Measurements from ENCODE around the gene WDPCP. TPM values are rescaled to one million over a fixed set of nuclear protein-coding genes. Genes with fewer than 3 reads are reported as not detected.

The WDPCP gene
- polyA plus RNA-seq, 2 of the 4 experiments (the other 2 are of a cell fraction): 3.0 to 7.6 TPM

DNA sequence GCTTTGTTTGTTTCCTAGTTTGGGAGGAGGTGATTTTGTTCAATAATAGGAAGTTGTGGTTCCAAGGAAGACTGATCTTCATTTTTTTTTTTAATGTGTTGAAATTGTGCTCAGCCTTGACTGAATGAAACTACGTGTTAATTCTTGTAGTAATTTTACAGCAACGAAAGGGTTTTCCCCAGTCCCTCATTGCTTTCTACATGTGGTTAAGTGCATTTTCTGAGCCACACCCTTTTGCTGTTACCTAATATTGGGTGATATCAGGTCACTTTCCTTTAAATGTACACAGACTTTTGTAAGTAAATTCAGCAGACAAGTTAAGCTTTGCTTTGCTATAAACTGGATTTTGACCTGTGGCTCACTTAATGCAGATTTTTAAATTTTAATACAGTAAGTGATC lies 464.1 kb downstream of the WDPCP start:
- no peak for DNase-seq (ENCODE audit: low read depth in 1 of 2, low spot score in 1 of 2)
- ChIA-PET POLR2A (no interaction called here), CTCF (interaction anchor here (0.8 kb wide), 1 partner anchor 12 kb away, joined by 3 read pairs; no protein-coding TSS in a partner anchor)
- H3K27ac ChIP-seq: no peak overlapping the region
- WGBS (ENCODE audit: missing lambda C conversion rate): 20% methylated on average over 2 of the region's 2 CpGs
- H3K9me3 ChIP-seq: no peaks in the 10 kb centered on the region
- peak; percentile 67 for FAIRE-seq
- H3K4me1 ChIP-seq: peaks cover 5% of the 10 kb centered on the region; the same call in 1 of the 3 replicates
- no peak overlapping the region for H3K4me3 ChIP-seq
- TF ChIP-seq FOSB (CRISPR knock-in tag; IDR thresholded peaks at IDR 0.05): no peak
- no peak for TF ChIP-seq JUN (IDR thresholded peaks at IDR 0.05)
- TF ChIP-seq, protein P1, sequence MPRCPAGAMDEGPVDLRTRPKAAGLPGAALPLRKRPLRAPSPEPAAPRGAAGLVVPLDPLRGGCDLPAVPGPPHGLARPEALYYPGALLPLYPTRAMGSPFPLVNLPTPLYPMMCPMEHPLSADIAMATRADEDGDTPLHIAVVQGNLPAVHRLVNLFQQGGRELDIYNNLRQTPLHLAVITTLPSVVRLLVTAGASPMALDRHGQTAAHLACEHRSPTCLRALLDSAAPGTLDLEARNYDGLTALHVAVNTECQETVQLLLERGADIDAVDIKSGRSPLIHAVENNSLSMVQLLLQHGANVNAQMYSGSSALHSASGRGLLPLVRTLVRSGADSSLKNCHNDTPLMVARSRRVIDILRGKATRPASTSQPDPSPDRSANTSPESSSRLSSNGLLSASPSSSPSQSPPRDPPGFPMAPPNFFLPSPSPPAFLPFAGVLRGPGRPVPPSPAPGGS (IDR thresholded peaks at IDR 0.05): no peak
- TF ChIP-seq SREBF2 (IDR thresholded peaks at IDR 0.05): no peak
- no peak for TF ChIP-seq PHF8 (IDR thresholded peaks at IDR 0.05; ENCODE audit: borderline replicate concordance, low read depth)
- ATAC-seq: no peak
- no peak overlapping the region for H3K4me2 ChIP-seq

DNA sequence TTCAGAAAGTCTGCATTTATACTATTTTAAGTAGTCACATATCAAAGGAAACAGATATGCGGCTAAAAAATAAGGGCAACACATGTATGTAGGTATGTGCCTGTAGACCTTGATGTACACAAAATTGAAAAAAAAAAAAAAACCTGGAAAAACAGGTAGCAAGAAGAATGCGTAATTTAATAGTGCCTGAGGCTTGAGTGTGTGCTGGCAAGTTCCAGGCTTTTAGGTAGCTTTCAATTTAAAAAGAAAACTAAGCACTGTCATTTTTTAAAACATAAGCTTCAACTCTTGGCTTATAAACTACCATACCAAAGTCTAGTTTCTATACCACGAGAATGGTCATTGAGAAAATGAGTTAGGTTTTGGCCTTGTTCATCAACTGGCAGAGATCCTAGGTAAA lies 465.4 kb downstream of the WDPCP start:
- no peaks in the 10 kb centered on the region for H3K9me3 ChIP-seq
- POLR2A ChIA-PET: no interaction called here
- CTCF ChIA-PET: no interaction called here
- no peak for DNase-seq (ENCODE audit: low read depth in 1 of 2, low spot score in 1 of 2)
- no peak for FAIRE-seq
- TF ChIP-seq EP300 (IDR thresholded peaks at IDR 0.05): no peak
- TF ChIP-seq ZNF302 (CRISPR knock-in tag; IDR thresholded peaks at IDR 0.05): no peak
- TF ChIP-seq GATA3 (IDR thresholded peaks at IDR 0.05; ENCODE audit: borderline replicate concordance): no peak
- no peak for TF ChIP-seq SREBF2 (IDR thresholded peaks at IDR 0.05)
- TF ChIP-seq MAFK (IDR thresholded peaks at IDR 0.05; ENCODE audit: partially characterized antibody): no peak
- no peak for TF ChIP-seq NR3C1 (IDR thresholded peaks at IDR 0.05)
- TF ChIP-seq RNF2 (IDR thresholded peaks at IDR 0.05; ENCODE audit: borderline replicate concordance, low read depth): no peak
- TF ChIP-seq, protein P2, sequence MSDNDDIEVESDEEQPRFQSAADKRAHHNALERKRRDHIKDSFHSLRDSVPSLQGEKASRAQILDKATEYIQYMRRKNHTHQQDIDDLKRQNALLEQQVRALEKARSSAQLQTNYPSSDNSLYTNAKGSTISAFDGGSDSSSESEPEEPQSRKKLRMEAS (IDR thresholded peaks at IDR 0.05): no peak
- TF ChIP-seq CHD4 (IDR thresholded peaks at IDR 0.05; ENCODE audit: borderline replicate concordance): no peak
- 78% methylated on average over 3 of the region's 3 CpGs for WGBS (ENCODE audit: missing lambda C conversion rate)
- H3K4me3 ChIP-seq: no peak overlapping the region
- no peak overlapping the region for H3K27ac ChIP-seq
- H3K4me2 ChIP-seq: no peak overlapping the region
- peaks cover 5% of the 10 kb centered on the region; the same call in 1 of the 3 replicates for H3K4me1 ChIP-seq
- ATAC-seq: no peak

DNA sequence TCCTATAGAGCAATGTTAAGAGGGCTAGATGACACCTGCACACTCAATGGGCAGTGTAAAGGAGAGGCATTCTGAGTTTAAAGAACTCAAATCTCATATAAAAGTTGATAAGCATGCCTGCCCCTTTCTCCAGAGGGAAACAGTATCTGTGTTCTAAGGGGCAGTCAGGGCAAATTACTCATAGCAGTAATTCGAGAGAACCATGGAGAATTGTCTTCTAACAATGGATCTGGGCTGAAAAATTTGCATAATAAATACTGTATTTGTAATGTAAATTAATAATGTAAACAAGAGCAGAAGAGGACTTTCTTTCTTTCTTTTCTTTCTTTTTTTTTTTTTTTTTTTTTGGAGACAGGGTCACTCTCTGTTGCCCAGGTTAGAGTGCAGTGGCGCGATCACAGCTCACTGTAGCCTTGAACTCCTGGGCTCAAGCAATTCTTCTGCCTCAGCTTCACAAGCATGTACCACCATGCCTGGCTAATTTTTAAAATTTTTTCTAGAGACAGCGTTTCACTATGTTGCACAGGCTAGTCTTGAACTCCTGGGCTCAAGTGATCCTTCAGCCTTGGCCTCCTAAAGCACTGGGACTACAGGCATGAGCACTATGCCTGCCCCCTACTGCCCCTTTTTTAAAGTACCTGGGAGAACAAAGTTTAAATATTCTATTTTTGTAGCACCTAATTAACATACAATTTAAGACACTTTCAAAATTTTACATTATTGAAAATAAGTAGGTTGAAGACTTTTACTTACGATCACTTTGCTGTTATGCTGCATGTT lies 467.0 kb downstream of the WDPCP start:
- CTCF ChIA-PET: no interaction called here
- 75% methylated on average over 5 of the region's 5 CpGs for WGBS (ENCODE audit: missing lambda C conversion rate)
- POLR2A ChIA-PET: no interaction called here
- ATAC-seq: no peak
- TF ChIP-seq CEBPB (IDR thresholded peaks at IDR 0.05) (no peak), HOXB13 (CRISPR knock-in tag; IDR thresholded peaks at IDR 0.05; ENCODE audit: low read depth) (no peak), EP300 (IDR thresholded peaks at IDR 0.05) (no peak), KDM5A (IDR thresholded peaks at IDR 0.05) (no peak)
- TF ChIP-seq, protein P3, sequence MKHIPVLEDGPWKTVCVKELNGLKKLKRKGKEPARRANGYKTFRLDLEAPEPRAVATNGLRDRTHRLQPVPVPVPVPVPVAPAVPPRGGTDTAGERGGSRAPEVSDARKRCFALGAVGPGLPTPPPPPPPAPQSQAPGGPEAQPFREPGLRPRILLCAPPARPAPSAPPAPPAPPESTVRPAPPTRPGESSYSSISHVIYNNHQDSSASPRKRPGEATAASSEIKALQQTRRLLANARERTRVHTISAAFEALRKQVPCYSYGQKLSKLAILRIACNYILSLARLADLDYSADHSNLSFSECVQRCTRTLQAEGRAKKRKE (CRISPR knock-in tag; IDR thresholded peaks at IDR 0.05; ENCODE audit: low read depth): no peak
- Histone ChIP-seq H3K4me2 (no peak overlapping the region), H3K4me3 (no peak overlapping the region), H3K27ac (no peak overlapping the region), H3K9me3 (no peaks in the 10 kb centered on the region), H3K4me1 (peaks cover 5% of the 10 kb centered on the region; the same call in 1 of the 3 replicates)
- peak in 1 of 2 experiments; percentile 4 for DNase-seq (ENCODE audit: low read depth in 1 of 2, low spot score in 1 of 2)
- no peak for FAIRE-seq

DNA sequence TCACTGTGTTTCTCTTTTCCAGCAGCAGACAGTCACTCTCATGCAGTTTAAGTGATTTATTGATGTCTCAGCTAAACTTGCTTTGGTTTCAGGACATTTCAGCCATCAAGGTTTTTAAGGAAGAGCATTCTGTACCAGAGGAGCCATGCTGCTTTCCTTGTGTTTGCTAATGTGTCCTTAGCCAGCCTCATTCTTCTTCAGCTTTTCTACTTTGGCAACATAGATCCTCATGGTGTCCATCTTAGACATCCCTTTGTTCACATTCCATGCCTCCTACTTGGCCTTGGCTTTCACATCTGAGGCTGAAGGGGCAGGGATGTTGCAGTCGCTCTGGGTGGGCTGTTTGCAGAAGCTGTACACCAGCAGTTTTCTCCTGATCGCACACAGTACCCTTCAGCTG lies 469.5 kb downstream of the WDPCP start:
- H3K27ac ChIP-seq: no peak overlapping the region
- H3K4me2 ChIP-seq: no peak overlapping the region
- H3K4me1 ChIP-seq: no peaks in the 10 kb centered on the region
- TF ChIP-seq HDAC2 (IDR thresholded peaks at IDR 0.05) (no peak), FOSB (CRISPR knock-in tag; IDR thresholded peaks at IDR 0.05) (no peak), POLR2AphosphoS2 (conservative IDR thresholded peaks at IDR 0.05; ENCODE audit: low read length) (no peak), MAFK (IDR thresholded peaks at IDR 0.05; ENCODE audit: partially characterized antibody) (peak; percentile 24), ZNF302 (CRISPR knock-in tag; IDR thresholded peaks at IDR 0.05) (no peak)
- POLR2A ChIA-PET: no interaction called here
- ATAC-seq (no peak), FAIRE-seq (no peak), DNase-seq (ENCODE audit: low read depth in 1 of 2, low spot score in 1 of 2) (no peak)
- WGBS (ENCODE audit: missing lambda C conversion rate): 79% methylated on average over 2 of the region's 2 CpGs
- H3K4me3 ChIP-seq: no peak overlapping the region
- no peaks in the 10 kb centered on the region for H3K9me3 ChIP-seq
- CTCF ChIA-PET: interaction anchor here (0.6 kb wide), 1 partner anchor 243 kb away, joined by 3 read pairs; no protein-coding TSS in a partner anchor

All from A549 (cell line).